Hepatocyte (in vitro differentiated cells): ENCODE measurements around the gene ATP2B3.

ENCODE experiments used
- EZH2 ChIP-seq: fragments of 200-600 bp; sonication (generic); IDR thresholded peaks from 2 replicates; pipeline ENCODE4 v1.6.1; 2016; ENCODE audit warnings: antibody characterized with exemption, mild to moderate bottlenecking, borderline replicate concordance
- EZH2phosphoT487 ChIP-seq: fragments of 200-600 bp; sonication (generic); IDR thresholded peaks from one replicate; pipeline ENCODE4 v1.6.1; 2018; ENCODE audit warnings: antibody characterized with exemption, mild to moderate bottlenecking, low read depth, moderate library complexity; ENCODE audit not compliant: unreplicated experiment, severe bottlenecking
- TF ChIP-seq, protein P1 (sequence below): fragments of 200-600 bp; sonication (generic); IDR thresholded peaks from 2 replicates; pipeline ENCODE4 v1.5.1; 2016; ENCODE audit warnings: antibody characterized with exemption, mild to moderate bottlenecking; ENCODE audit not compliant: poor library complexity

DNA sequence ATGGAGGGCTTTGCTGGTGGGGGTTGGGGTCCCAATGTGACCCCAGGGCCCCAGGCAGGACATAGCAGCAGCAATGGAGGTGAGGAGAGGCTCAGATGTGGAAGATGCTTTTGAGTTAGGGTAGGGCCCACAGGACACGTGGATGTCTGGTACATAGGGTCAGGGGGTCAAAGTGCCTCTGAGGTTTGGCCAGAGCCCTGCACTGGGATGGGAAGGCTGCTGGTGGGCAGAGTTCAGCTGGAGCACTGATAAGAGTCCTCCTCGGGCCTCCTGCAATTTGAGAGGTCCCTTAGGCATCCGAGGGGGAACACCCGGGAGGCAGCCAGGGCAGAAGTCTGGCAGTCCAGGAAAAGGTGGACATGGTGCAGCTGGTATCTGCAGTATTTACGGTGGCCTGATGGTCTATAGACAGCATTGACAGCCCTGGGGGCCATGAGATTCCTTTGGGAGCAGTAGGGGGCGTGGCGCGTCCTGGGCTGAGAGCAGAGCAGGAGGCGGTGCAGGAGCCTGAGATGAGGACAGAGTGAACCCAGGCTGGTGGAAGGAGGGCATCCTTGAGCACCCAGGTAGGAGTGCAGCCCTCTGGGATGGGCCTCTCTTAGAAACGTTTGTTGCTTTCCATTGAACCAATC lies 58.9 kb downstream of the ATP2B3 start:
- TF ChIP-seq, protein P1, sequence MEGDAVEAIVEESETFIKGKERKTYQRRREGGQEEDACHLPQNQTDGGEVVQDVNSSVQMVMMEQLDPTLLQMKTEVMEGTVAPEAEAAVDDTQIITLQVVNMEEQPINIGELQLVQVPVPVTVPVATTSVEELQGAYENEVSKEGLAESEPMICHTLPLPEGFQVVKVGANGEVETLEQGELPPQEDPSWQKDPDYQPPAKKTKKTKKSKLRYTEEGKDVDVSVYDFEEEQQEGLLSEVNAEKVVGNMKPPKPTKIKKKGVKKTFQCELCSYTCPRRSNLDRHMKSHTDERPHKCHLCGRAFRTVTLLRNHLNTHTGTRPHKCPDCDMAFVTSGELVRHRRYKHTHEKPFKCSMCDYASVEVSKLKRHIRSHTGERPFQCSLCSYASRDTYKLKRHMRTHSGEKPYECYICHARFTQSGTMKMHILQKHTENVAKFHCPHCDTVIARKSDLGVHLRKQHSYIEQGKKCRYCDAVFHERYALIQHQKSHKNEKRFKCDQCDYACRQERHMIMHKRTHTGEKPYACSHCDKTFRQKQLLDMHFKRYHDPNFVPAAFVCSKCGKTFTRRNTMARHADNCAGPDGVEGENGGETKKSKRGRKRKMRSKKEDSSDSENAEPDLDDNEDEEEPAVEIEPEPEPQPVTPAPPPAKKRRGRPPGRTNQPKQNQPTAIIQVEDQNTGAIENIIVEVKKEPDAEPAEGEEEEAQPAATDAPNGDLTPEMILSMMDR: no peak
- TF ChIP-seq EZH2 (no peak), EZH2phosphoT487 (no peak)
